ENCODE results near the gene EGR1.
"Not testable (repeated sequence)": the region's sequence is repeated elsewhere in the genome, so short reads cannot be mapped to it uniquely, and the experiment has no call there.

EGR1 gene

GRCh38 chr5:138470322-138471051 is 5.2 kb downstream of the EGR1 start:
- DNase-seq: peak in 1 of 2 experiments; percentile 85

- DNase-seq: no peak
Observed at GRCh38 chr5:138471052-138471361, 5.7 kb downstream of the EGR1 start.

GRCh38 chr5:138472353-138472752 is 7.1 kb downstream of the EGR1 start:
- DNase-seq: no peak

GRCh38 chr5:138473151-138473550 is 7.9 kb downstream of the EGR1 start:
- not testable (repeated sequence) for DNase-seq

- DNase-seq: no peak
Observed at GRCh38 chr5:138476918-138477317, 11.6 kb downstream of the EGR1 start.

GRCh38 chr5:138482638-138483037 is 17.4 kb downstream of the EGR1 start:
- no peak for DNase-seq

GRCh38 chr5:138488481-138488945 is 23.2 kb downstream of the EGR1 start:
- DNase-seq: no peak

GRCh38 chr5:138489683-138490061 is 24.4 kb downstream of the EGR1 start:
- peak in 1 of 2 experiments; percentile 27 for DNase-seq

- no peak for DNase-seq
Observed at GRCh38 chr5:138490648-138491283, 25.5 kb downstream of the EGR1 start.

GRCh38 chr5:138491284-138491648 is 26.0 kb downstream of the EGR1 start:
- DNase-seq: no peak

- peak; percentile 83 to 93 for DNase-seq
Observed at GRCh38 chr5:138491669-138492559, 26.6 kb downstream of the EGR1 start.

- no peak for DNase-seq
Observed at GRCh38 chr5:138492560-138493045, 27.3 kb downstream of the EGR1 start.

GRCh38 chr5:138495351-138495750 is 30.1 kb downstream of the EGR1 start:
- no peak for DNase-seq

GRCh38 chr5:138498376-138498775 is 33.1 kb downstream of the EGR1 start:
- no peak for DNase-seq

GRCh38 chr5:138502121-138502520 is 36.8 kb downstream of the EGR1 start:
- DNase-seq: no peak

GRCh38 chr5:138502521-138502920 is 37.2 kb downstream of the EGR1 start:
- DNase-seq: no peak

GRCh38 chr5:138503487-138504270 is 38.4 kb downstream of the EGR1 start:
- peak; percentile 48 to 65 for DNase-seq

GRCh38 chr5:138504799-138505198 is 39.5 kb downstream of the EGR1 start:
- peak; percentile 69 to 92 for DNase-seq

- DNase-seq: no peak
Observed at GRCh38 chr5:138506370-138507306, 41.4 kb downstream of the EGR1 start.

- DNase-seq: not testable (repeated sequence)
Observed at GRCh38 chr5:138507485-138507884, 42.2 kb downstream of the EGR1 start.

GRCh38 chr5:138508958-138509357 is 43.7 kb downstream of the EGR1 start:
- no peak for DNase-seq

Measured in NCI-H446 (cell line).